Adrenal gland (tissue), 12 donors: ENCODE results near the gene MT1F. TPM values are rescaled to one million over a fixed set of nuclear protein-coding genes. Genes with fewer than 3 reads are reported as not detected.

Experiments
- DNase-seq, 7 donors: peaks; one replicate each; pipeline ENCODE4 v3.0.0-alpha.2; 2019 to 2020
- H3K27ac ChIP-seq, 5 donors: fragments of 200-600 bp; sonication (generic) in 4 of 5; 1 replicate in 3 of 5; 2 replicates in 2 of 5; pipeline versions ENCODE4 v1.5.1 to v1.8.0; 2016 to 2020; ENCODE audit warnings: mild to moderate bottlenecking in 1 of 5
- H3K27me3 ChIP-seq: fragments of 200-600 bp; 2 replicates; pipeline ENCODE4 v1.8.0; 2021
- H3K36me3 ChIP-seq, 2 donors: fragments of 200-600 bp; replicated peaks in 1 of 2; 1 replicate in 1 of 2; 2 replicates in 1 of 2; pipeline versions ENCODE4 v1.5.1 to v1.8.0; 2018 to 2022
- H3K4me1 ChIP-seq, 2 donors: fragments of 200-600 bp; replicated peaks in 1 of 2; 1 replicate in 1 of 2; 2 replicates in 1 of 2; pipeline versions ENCODE4 v1.5.1 to v1.8.0; 2018 to 2021
- H3K4me3 ChIP-seq, 4 donors: fragments of 200-600 bp; sonication (generic) in 3 of 4; one replicate each; pipeline ENCODE4 v1.5.1; 2016 to 2018
- H3K9me3 ChIP-seq, 3 donors: fragments of 200-600 bp; sonication (generic) in 1 of 3; replicated peaks in 1 of 3; 1 replicate in 2 of 3; 2 replicates in 1 of 3; pipeline versions ENCODE4 v1.5.1 to v1.8.0; 2016 to 2021
- POLR2A ChIP-seq, 2 donors: fragments of 450-650 bp; IDR thresholded peaks; one replicate each; pipeline ENCODE4 v1.6.1; 2017; ENCODE audit warnings: antibody characterized with exemption in 2 of 2, mild to moderate bottlenecking in 2 of 2, moderate library complexity in 1 of 2
- WGBS, 4 donors: extraction: QIAGEN DNeasy Blood & Tissue Kit in 2 of 4; methylation state at CpG; one replicate each; pipeline versions ENCODE4 v1.1.5 to v1.1.7; 2013 to 2017; 5-methylcytosine and 5-hydroxymethylcytosine counted together
- intact Hi-C, 2 donors: fragments of 100-400 bp; cut with DNase I; formaldehyde crosslinking; loops; one replicate each; pipeline versions ENCODE4 v1.14.1 to v1.15.0; 2022 to 2023
- polyA plus RNA-seq, 3 donors: library from polyadenylated mRNA; stranded (reverse); fragments of 200-250 nt in 2 of 3; fragments of 350-450 nt in 1 of 3; fragmentation: Illumina TruSeq in 1 of 3; extraction: RNeasy Lipid Tissue Mini Kit (QIAGEN cat#74804) in 1 of 3; gene quantifications; one replicate each; pipeline ENCODE4 v1.2.3, GENCODE V29; 2013 to 2014
- total RNA-seq, 9 donors: library from RNA; depleted of rRNA in 4 of 9; stranded (reverse); fragments of >200 nt in 4 of 9; fragments of 120-200 nt in 1 of 9; fragmentation: NEBNext Ultra II Directional in 1 of 9; extraction: Animal tissue kit (Norgen Biotek cat#: 25700) in 1 of 9; gene quantifications; one replicate each; pipeline versions ENCODE4 v1.1.0 to v1.2.4, GENCODE V29; 2013 to 2023
- TF ChIP-seq, protein P1 (sequence below), 6 experiments: fragments of 450-650 bp in 4 of 6; fragments of 200-600 bp in 2 of 6; sonication (generic) in 1 of 6; IDR thresholded peaks; 1 replicate in 5 of 6; 2 replicates in 1 of 6; pipeline versions ENCODE4 v1.5.1 to v1.8.0; 2016 to 2021; ENCODE audit warnings: antibody characterized with exemption in 6 of 6, mild to moderate bottlenecking in 2 of 6, moderate library complexity in 1 of 6
- donor health status: healthy with polysubstance abuse.
- donor health status: Bipolar disorder and iron deficiency.
- donor health status: DM: yes; HTN: yes; CAD: no.
- donor health status: DM: no; HTN: no; CAD: no.
- donor health status: DM: no; HTN: no; CAD: no.
- donor health status: DM: yes; HTN: yes; CAD: no.

Gene MT1F
- total and polyA plus RNA-seq, 12 donors: 10.8 to 204 (median 44.8) TPM

DNA sequence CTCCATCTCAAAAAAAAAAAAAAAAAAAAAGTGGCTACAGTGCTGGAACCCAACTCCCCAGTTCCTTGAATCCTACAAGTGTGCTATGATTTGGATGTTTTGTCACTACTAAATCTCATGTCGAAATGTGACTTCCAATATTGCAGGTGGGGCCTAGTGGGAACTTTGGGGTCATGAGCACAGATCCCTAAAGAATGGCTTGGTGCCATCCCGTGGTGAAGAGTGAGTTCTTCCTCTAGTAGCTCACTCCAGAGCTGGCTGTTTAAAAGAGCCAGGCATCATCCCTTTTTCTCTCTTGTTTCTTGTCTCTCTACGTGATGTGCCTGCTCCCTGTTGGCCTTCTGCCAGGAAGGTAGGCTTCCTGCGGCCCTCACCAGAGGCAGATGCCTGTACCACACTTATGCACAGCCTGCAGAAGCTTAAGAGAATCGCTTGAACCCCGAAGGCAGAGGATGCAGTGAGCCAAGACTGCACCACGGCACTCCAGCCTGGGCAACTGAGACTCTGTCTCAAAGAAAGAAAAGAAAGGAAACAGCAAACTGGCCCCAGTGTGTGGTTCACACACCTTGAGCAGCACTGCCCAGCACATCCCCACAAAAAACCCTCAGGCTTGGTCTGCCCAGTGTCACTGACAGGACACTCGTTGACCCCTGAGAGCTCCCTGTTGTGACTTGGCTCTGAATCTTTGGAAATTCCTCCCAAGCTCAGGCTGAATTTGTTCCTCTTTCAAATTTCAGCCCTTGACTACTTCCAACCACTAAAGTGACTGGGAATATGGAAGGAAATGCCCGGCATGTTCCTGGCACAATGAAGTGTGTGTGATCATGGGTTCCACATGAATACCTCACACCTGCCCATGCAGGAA lies 29.0 kb upstream of the MT1F start:
- no peak for TF ChIP-seq POLR2A (IDR thresholded peaks at IDR 0.05)
- TF ChIP-seq, protein P1, sequence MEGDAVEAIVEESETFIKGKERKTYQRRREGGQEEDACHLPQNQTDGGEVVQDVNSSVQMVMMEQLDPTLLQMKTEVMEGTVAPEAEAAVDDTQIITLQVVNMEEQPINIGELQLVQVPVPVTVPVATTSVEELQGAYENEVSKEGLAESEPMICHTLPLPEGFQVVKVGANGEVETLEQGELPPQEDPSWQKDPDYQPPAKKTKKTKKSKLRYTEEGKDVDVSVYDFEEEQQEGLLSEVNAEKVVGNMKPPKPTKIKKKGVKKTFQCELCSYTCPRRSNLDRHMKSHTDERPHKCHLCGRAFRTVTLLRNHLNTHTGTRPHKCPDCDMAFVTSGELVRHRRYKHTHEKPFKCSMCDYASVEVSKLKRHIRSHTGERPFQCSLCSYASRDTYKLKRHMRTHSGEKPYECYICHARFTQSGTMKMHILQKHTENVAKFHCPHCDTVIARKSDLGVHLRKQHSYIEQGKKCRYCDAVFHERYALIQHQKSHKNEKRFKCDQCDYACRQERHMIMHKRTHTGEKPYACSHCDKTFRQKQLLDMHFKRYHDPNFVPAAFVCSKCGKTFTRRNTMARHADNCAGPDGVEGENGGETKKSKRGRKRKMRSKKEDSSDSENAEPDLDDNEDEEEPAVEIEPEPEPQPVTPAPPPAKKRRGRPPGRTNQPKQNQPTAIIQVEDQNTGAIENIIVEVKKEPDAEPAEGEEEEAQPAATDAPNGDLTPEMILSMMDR (IDR thresholded peaks at IDR 0.05): no peak
- no peaks in the 10 kb centered on the region for H3K9me3 ChIP-seq
- DNase-seq: peak in 1 of 7 donors; percentile 20
- peak overlapping the region in 3 of 5 donors; percentile 32 to 48 (median 38) for H3K27ac ChIP-seq
- H3K27me3 ChIP-seq: no peaks in the 10 kb centered on the region
- no peaks in the 10 kb centered on the region for H3K36me3 ChIP-seq
- H3K4me3 ChIP-seq: no peak overlapping the region
- WGBS, 4 donors: 65 to 80% (median 74%) methylated on average over 9 of the region's 9 CpGs
- intact Hi-C loops: no loop called here
- H3K4me1 ChIP-seq: peaks cover 13 to 20% of the 10 kb centered on the region in 2 donors

DNA sequence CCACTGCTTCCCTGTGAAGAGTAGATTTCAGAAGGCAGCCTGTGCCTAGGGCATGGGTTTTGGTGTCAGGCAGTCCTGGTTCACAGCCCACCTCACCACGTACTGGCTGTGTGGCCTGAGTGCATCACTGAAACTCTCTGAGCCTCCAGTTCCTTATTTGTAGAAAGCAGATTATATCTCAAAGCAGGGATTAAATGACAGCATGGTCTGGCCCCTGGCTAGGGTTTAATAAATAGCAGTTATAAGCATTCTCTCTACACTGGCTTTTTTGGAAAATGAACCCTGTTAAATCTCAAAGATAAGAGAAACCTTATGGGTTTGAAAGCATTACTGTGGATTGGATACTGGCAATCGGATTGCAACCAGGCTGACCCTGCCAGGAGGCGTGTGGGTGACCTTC lies 28.2 kb upstream of the MT1F start:
- no peak for TF ChIP-seq POLR2A (IDR thresholded peaks at IDR 0.05)
- TF ChIP-seq, protein P1 (IDR thresholded peaks at IDR 0.05): no peak
- Histone ChIP-seq H3K36me3 (no peaks in the 10 kb centered on the region), H3K27me3 (no peaks in the 10 kb centered on the region), H3K27ac (peak overlapping the region in 3 of 5 donors; percentile 32 to 48 (median 38)), H3K9me3 (no peaks in the 10 kb centered on the region), H3K4me1 (peaks cover 13 to 20% of the 10 kb centered on the region in 2 donors), H3K4me3 (no peak overlapping the region)
- WGBS, 4 donors: 56 to 59% (median 57%) methylated on average over 3 of the region's 3 CpGs
- DNase-seq: no peak
- intact Hi-C loops: no loop called here

DNA sequence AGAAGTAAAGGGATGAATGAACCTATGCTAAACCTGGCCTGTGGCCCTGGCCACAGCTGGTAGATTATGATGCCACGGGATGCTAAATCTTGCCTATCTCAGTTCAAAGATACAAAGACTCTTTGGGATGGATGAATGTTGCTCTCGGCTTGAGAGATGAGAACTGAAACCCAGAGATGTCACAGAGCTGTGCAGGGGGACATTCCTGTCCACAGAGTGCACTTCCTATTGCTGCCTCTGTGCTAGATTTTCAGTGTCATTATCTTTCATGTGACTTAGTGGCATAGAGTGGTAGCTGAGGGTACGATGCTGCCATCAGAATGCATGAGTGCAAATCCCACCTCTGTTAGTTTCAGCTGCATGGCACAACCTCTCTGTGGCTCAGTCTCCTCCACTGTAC lies 27.6 kb upstream of the MT1F start:
- H3K36me3 ChIP-seq: no peaks in the 10 kb centered on the region
- intact Hi-C loops: no loop called here
- peaks cover 2% of the 10 kb centered on the region for H3K27me3 ChIP-seq
- no peak for TF ChIP-seq POLR2A (IDR thresholded peaks at IDR 0.05)
- TF ChIP-seq, protein P1 (IDR thresholded peaks at IDR 0.05): no peak
- no peaks in the 10 kb centered on the region for H3K9me3 ChIP-seq
- WGBS, 4 donors: 62 to 74% (median 66%) methylated on average over 3 of the region's 3 CpGs
- DNase-seq: no peak
- H3K4me3 ChIP-seq: no peak overlapping the region
- peak overlapping the region in 3 of 5 donors; percentile 32 to 48 (median 38) for H3K27ac ChIP-seq
- H3K4me1 ChIP-seq: peaks cover 13 to 23% of the 10 kb centered on the region in 2 donors

DNA sequence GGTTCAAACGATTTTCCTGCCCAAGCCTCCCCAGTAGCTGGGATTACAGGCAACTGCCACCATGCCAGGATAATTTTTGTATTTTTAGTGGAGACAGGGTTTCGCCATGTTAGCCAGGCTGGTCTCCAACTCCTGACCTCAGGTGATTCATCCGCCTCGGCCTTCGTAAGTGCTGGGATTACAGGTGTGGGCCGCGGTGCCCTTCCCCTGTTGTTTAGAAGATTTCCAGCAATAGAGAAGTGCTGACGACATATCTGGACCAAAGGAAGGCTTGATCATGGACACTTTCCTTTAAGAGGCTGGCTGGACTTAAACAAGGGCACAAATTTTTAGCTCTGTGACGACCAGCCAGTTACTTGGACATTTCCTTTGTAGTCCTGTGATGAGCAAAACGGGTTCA lies 26.6 kb upstream of the MT1F start:
- WGBS, 4 donors: 84 to 94% (median 87%) methylated on average over 8 to 10 of the region's 10 CpGs
- Histone ChIP-seq H3K9me3 (no peaks in the 10 kb centered on the region), H3K36me3 (no peaks in the 10 kb centered on the region), H3K27ac (peak overlapping the region in 1 of 5 donors; percentile 83), H3K27me3 (peaks cover 7% of the 10 kb centered on the region), H3K4me3 (no peak overlapping the region), H3K4me1 (peaks cover 11 to 25% of the 10 kb centered on the region in 2 donors)
- intact Hi-C loops: no loop called here
- TF ChIP-seq, protein P1 (IDR thresholded peaks at IDR 0.05): no peak
- no peak for TF ChIP-seq POLR2A (IDR thresholded peaks at IDR 0.05)
- DNase-seq: no peak
